Gastrocnemius medialis (tissue), 4 donors: Measurements from ENCODE around the gene DNAJA1.

Experiments
- CTCF ChIP-seq, 5 experiments: fragments of 450-650 bp in 3 of 5; fragments of 200-600 bp in 2 of 5; sonication (generic) in 2 of 5; IDR thresholded peaks in 4 of 5; conservative IDR thresholded peaks in 1 of 5; 1 replicate in 4 of 5; 2 replicates in 1 of 5; pipeline ENCODE4 v1.5.1; 2016 to 2019; ENCODE audit warnings: antibody characterized with exemption in 5 of 5, mild to moderate bottlenecking in 3 of 5, moderate library complexity in 3 of 5
- POLR2A ChIP-seq, 2 donors: fragments of 450-650 bp; IDR thresholded peaks; one replicate each; pipeline ENCODE4 v1.6.1; 2017; ENCODE audit warnings: antibody characterized with exemption in 2 of 2, mild to moderate bottlenecking in 2 of 2, moderate library complexity in 2 of 2

GRCh38 chr9:33032865-33033264 lies 7.8 kb downstream of the DNAJA1 start:
- TF ChIP-seq POLR2A (IDR thresholded peaks at IDR 0.05) (no peak), CTCF (IDR thresholded peaks at IDR 0.05 in 4 of 5, conservative IDR thresholded peaks at IDR 0.05 in 1 of 5) (no peak)
